ENCODE results near the gene SOX2.
"Not testable (repeated sequence)": the region's sequence is repeated elsewhere in the genome, so short reads cannot be mapped to it uniquely, and the experiment has no call there.

The SOX2 gene

GRCh38 chr3:181753391-181753790, 41.7 kb downstream of the SOX2 start:
- no peak overlapping the region for H3K4me3 ChIP-seq (ENCODE audit: low read depth, low read length)
- no peak for DNase-seq (ENCODE audit: low read depth)
- no peak for TF ChIP-seq CTCF (IDR thresholded peaks at IDR 0.05; ENCODE audit: insufficient read depth, low read depth, low read length, missing control alignments)

- no peak for TF ChIP-seq CTCF (IDR thresholded peaks at IDR 0.05; ENCODE audit: insufficient read depth, low read depth, low read length, missing control alignments)
- H3K4me3 ChIP-seq (ENCODE audit: low read depth, low read length) = no peak overlapping the region
- no peak for DNase-seq (ENCODE audit: low read depth)
Observed at GRCh38 chr3:181755959-181756358, 44.2 kb downstream of the SOX2 start.

DNA sequence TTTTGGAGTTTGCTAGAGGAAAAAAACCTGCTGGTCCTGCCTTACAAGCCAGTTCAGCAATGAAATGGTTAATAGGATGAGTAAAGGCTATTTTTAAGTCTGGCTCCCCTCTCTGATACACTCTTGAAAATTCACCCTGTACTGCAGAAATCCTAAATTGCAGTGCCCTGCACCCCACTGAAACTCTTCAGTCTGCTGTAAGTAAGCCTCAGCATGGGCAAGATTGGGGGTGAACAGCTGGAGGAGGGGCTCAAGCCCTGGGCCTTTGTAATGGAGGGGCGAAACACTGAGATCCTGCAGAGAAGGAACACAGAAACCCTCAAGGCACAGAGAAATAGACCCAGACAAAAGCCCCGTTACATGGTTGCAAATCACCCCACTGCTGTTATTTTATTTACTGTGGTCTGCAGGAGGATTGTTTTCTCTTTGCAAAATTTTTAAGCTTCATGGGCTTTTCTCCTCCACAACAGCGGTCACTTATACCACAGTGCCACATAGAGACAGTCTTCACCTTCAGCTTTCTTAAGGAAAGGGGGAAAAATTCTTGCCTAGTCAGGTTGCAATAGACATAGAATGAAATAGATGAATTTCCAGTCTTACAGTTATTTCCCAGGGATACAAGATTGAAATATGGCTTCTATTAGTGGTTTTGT, 45.0 kb downstream of the SOX2 start:
- no peak overlapping the region for H3K4me3 ChIP-seq (ENCODE audit: low read depth, low read length)
- TF ChIP-seq CTCF (IDR thresholded peaks at IDR 0.05; ENCODE audit: insufficient read depth, low read depth, low read length, missing control alignments) = no peak
- DNase-seq (ENCODE audit: low read depth) = no peak

- H3K4me3 ChIP-seq (ENCODE audit: low read depth, low read length) = no peak overlapping the region
- TF ChIP-seq CTCF (IDR thresholded peaks at IDR 0.05; ENCODE audit: insufficient read depth, low read depth, low read length, missing control alignments) = no peak
- no peak for DNase-seq (ENCODE audit: low read depth)
Observed at GRCh38 chr3:181757694-181758306, 46.1 kb downstream of the SOX2 start.

DNA sequence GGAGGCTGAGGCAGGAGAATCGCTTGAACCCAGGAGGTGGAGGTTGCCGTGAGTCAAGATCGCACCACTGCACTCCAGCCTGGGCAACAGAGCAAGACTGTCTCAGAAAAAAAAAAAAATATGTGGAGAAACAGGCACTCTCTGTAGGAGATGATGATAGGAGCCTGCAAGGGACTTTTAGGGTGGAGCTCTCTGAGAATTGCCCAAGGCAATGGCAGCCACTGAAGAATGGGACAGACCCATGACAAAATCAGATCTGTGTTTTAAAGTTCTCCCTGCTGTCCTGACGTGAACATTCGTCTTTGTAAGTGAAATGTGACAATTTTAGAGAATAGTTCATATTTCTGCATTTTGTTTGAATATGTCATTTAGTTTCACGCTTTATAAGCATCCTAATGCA, 50.2 kb downstream of the SOX2 start:
- H3K4me3 ChIP-seq (ENCODE audit: low read depth, low read length) = no peak overlapping the region
- TF ChIP-seq CTCF (IDR thresholded peaks at IDR 0.05; ENCODE audit: insufficient read depth, low read depth, low read length, missing control alignments) = no peak
- no peak for DNase-seq (ENCODE audit: low read depth)

- H3K4me3 ChIP-seq (ENCODE audit: low read depth, low read length); DNase-seq (ENCODE audit: low read depth): not testable (repeated sequence)
Observed at GRCh38 chr3:181764033-181764432, 52.3 kb downstream of the SOX2 start.

Data from GM12865 (cell line).